NCI-H460 (cell line): ENCODE data around the gene PCDHB1. TPM values are rescaled to one million over a fixed set of nuclear protein-coding genes. Genes with fewer than 3 reads are reported as not detected.
"Not testable (repeated sequence)": the region's sequence is repeated elsewhere in the genome, so short reads cannot be mapped to it uniquely, and the experiment has no call there.

Source experiments
- DNase-seq: peaks from one replicate; pipeline ENCODE4 v3.0.0-alpha.2; 2016; ENCODE audit warnings: low read depth; ENCODE audit errors: extremely low read depth
- total RNA-seq: library from RNA; depleted of rRNA; stranded (reverse); fragments of >200 nt; shearing (Covaris generic); gene quantifications from 2 replicates; pipeline ENCODE4 v1.2.3, GENCODE V29; 2014; rRNA removed

The PCDHB1 gene
- total RNA-seq, 1 experiment from 2014 or later, result not detected

GRCh38 chr5:141077826-141078225, 26.7 kb downstream of the PCDHB1 start:
- DNase-seq, result no peak

DNA sequence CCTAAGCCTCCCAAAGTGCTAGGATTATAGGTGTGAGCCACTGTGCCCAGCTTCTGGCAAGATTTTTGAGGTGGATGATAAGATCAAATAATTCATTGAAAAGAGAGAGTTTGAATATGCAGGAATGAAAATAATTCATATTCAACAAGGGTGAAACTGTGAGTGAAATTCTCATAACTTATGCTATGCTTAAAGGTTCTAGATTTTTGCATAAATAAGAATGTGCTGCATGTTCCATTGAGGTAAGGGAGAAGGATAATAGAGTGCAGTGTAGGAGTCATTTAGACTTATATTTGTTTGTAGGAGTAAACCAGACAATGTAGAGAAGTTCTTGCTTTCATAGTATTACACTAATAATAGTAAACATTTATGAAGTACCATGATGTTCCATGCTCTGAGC, 31.1 kb downstream of the PCDHB1 start:
- DNase-seq, result no peak

DNA sequence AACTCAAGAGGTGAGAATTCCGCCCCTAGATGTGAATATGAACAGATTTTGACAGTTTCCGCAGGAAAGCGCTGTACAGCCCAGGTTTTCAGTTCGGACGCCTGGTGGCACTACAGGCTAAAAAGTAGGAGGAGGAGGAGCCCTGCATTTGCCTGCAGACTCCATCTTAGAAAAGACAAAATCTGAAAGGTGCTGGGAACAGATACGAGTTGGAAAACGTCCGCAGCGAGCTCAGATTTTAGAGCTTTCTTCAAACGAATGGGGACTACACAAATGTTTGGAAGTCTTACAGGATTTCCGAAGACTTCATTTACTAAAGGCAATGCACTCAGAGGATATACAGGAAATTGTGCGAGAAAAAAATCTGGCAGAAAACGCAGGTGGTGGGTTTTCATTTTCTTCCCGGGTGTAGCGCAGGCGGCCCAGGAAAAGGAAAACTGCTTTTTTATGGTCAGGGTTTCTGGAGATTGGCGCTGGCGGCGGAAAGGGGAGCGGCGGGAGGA, 33.4 kb downstream of the PCDHB1 start:
- peak; percentile 66 for DNase-seq

- DNase-seq, result peak; percentile 11
Measured at GRCh38 chr5:141094481-141095262, 43.5 kb downstream of the PCDHB1 start, which contains the start of gene PCDHB2. Gene PCDHB2, plus strand, starts transcription at chr5:141094615. Its CDS starts 176 bp downstream, at chr5:141094791.

GRCh38 chr5:141095263-141095641, 44.1 kb downstream of the PCDHB1 start:
- DNase-seq, result no peak

GRCh38 chr5:141096181-141096580, 45.0 kb downstream of the PCDHB1 start:
- not testable (repeated sequence) for DNase-seq

DNA sequence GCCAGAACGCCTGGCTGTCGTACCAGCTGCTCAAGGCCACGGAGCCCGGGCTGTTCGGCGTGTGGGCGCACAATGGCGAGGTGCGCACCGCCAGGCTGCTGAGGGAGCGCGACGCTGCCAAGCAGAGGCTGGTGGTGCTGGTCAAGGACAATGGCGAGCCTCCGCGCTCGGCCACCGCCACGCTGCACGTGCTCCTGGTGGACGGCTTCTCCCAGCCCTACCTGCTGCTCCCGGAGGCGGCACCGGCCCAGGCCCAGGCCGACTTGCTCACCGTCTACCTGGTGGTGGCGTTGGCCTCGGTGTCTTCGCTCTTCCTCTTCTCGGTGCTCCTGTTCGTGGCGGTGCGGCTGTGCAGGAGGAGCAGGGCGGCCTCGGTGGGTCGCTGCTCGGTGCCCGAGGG, 45.4 kb downstream of the PCDHB1 start:
- not testable (repeated sequence) for DNase-seq

- peak; percentile 39 for DNase-seq
Measured at GRCh38 chr5:141100243-141100805, 49.1 kb downstream of the PCDHB1 start, which contains the start of gene PCDHB3. Gene PCDHB3, plus strand, starts transcription at chr5:141100473. Its CDS starts 177 bp downstream, at chr5:141100650.

GRCh38 chr5:141101059-141101458, 49.9 kb downstream of the PCDHB1 start:
- no peak for DNase-seq

- not testable (repeated sequence) for DNase-seq
Measured at GRCh38 chr5:141102070-141102469, 50.9 kb downstream of the PCDHB1 start.

DNA sequence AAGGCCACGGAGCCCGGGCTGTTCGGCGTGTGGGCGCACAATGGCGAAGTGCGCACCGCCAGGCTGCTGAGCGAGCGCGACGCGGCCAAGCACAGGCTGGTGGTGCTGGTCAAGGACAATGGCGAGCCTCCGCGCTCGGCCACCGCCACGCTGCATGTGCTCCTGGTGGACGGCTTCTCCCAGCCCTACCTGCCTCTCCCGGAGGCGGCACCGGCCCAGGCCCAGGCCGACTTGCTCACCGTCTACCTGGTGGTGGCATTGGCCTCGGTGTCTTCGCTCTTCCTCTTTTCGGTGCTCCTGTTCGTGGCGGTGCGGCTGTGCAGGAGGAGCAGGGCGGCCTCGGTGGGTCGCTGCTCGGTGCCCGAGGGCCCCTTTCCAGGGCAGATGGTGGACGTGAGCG, 51.3 kb downstream of the PCDHB1 start:
- DNase-seq, result not testable (repeated sequence)

- DNase-seq, result no peak
Measured at GRCh38 chr5:141105350-141105749, 54.2 kb downstream of the PCDHB1 start.

Other genes starting within 250 kb of the PCDHB1 start
- gene PCDHA4, start 244.3 kb upstream of the PCDHB1 start, total RNA-seq, result 0.09 TPM in 1 of 2 replicates, not detected in the other
- gene PCDHA5, start 229.8 kb upstream of the PCDHB1 start, total RNA-seq, result not detected in 2 replicates
- gene PCDHA6, start 223.4 kb upstream of the PCDHB1 start, total RNA-seq, result not detected in 2 replicates
- gene PCDHA7, start 217.1 kb upstream of the PCDHB1 start, total RNA-seq, result 0.15 TPM in 1 of 2 replicates, not detected in the other
- 0.05 TPM in 1 of 2 replicates, not detected in the other for gene PCDHA8, start 210.2 kb upstream of the PCDHB1 start, total RNA-seq
- 0.02 TPM in 1 of 2 replicates, not detected in the other for gene PCDHA9, start 203.0 kb upstream of the PCDHB1 start, total RNA-seq
- 0.03 and 0.05 TPM in 2 replicates for gene PCDHA10, start 195.5 kb upstream of the PCDHB1 start, total RNA-seq
- not detected in 2 replicates for gene PCDHA11, start 182.4 kb upstream of the PCDHB1 start, total RNA-seq
- gene PCDHA12, start 176.1 kb upstream of the PCDHB1 start, total RNA-seq, result 4.4 and 5.6 TPM in 2 replicates
- gene PCDHA13, start 169.2 kb upstream of the PCDHB1 start, total RNA-seq, result 1.2 and 1.3 TPM in 2 replicates
- 0.92 and 1.1 TPM in 2 replicates for gene PCDHAC1, start 125.1 kb upstream of the PCDHB1 start, total RNA-seq
- 1.0 and 1.2 TPM in 2 replicates for gene PCDHAC2, start 84.9 kb upstream of the PCDHB1 start, total RNA-seq
- gene PCDHB2, start 43.2 kb downstream of the PCDHB1 start, total RNA-seq, result 0.29 and 0.52 TPM in 2 replicates
- 0.12 and 0.14 TPM in 2 replicates for gene PCDHB3, start 49.1 kb downstream of the PCDHB1 start, total RNA-seq
- gene PCDHB4, start 70.4 kb downstream of the PCDHB1 start, total RNA-seq, result not detected in 2 replicates
- gene PCDHB5, start 83.8 kb downstream of the PCDHB1 start, total RNA-seq, result 0.07 TPM in 1 of 2 replicates, not detected in the other
- gene PCDHB6, start 98.7 kb downstream of the PCDHB1 start, total RNA-seq, result not detected in 2 replicates
- gene PCDHB7, start 121.3 kb downstream of the PCDHB1 start, total RNA-seq, result 0.17 and 0.25 TPM in 2 replicates
- gene PCDHB8, start 126.4 kb downstream of the PCDHB1 start, total RNA-seq, result 0.14 and 0.22 TPM in 2 replicates
- gene PCDHB16, start 131.0 kb downstream of the PCDHB1 start, total RNA-seq, result 0.32 and 0.69 TPM in 2 replicates
- gene PCDHB9, start 135.8 kb downstream of the PCDHB1 start, total RNA-seq, result 0.40 and 0.69 TPM in 2 replicates
- gene PCDHB10, start 141.0 kb downstream of the PCDHB1 start, total RNA-seq, result 0.35 and 0.72 TPM in 2 replicates
- gene PCDHB11, start 148.3 kb downstream of the PCDHB1 start, total RNA-seq, result 5.4 and 6.0 TPM in 2 replicates
- 0.75 and 0.99 TPM in 2 replicates for gene PCDHB12, start 157.3 kb downstream of the PCDHB1 start, total RNA-seq
- gene PCDHB13, start 162.5 kb downstream of the PCDHB1 start, total RNA-seq, result 2.2 and 2.5 TPM in 2 replicates
- 2.7 and 2.8 TPM in 2 replicates for gene PCDHB14, start 172.0 kb downstream of the PCDHB1 start, total RNA-seq
- gene PCDHB15, start 194.0 kb downstream of the PCDHB1 start, total RNA-seq, result 0.12 and 0.20 TPM in 2 replicates